Cardiac fibroblast (primary cell): ENCODE measurements around the gene SUPT5H.

Experiments used
- DNase-seq, 2 donors: peaks; one replicate each; pipeline versions ENCODE4 v3.0.0 to v3.0.0-alpha.2; 2010; ENCODE audit warnings: low read depth in 2 of 2
- H3K4me3 ChIP-seq, 2 donors: replicated peaks in 1 of 2; 1 replicate in 1 of 2; 2 replicates in 1 of 2; pipeline ENCODE4 v1.5.1; 2011; ENCODE audit warnings: low read depth in 2 of 2, low read length in 2 of 2, mild to moderate bottlenecking in 2 of 2, moderate library complexity in 1 of 2
- TF ChIP-seq, protein P1 (sequence below): IDR thresholded peaks from one replicate; pipeline ENCODE4 v1.5.1; 2011; ENCODE audit warnings: low read depth, mild to moderate bottlenecking, low read length, inconsistent platforms

SUPT5H gene

DNA sequence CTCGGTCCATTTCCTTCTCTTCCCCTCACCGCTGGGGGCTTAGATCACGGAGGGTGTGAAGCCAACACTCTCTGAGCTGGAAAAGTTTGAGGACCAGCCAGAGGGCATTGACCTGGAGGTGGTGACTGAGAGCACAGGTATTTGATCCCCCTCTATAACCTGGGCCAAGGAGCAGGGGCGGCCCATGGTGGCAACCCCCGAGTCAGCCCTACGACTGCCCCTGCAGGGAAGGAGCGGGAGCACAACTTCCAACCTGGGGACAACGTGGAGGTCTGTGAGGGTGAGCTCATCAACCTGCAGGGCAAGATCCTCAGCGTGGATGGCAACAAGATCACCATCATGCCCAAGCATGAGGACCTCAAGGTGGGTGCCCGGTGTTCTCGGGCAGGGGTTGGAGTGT, 23.7 kb downstream of the SUPT5H start:
- H3K4me3 ChIP-seq: no peak overlapping the region
- TF ChIP-seq, protein P1, sequence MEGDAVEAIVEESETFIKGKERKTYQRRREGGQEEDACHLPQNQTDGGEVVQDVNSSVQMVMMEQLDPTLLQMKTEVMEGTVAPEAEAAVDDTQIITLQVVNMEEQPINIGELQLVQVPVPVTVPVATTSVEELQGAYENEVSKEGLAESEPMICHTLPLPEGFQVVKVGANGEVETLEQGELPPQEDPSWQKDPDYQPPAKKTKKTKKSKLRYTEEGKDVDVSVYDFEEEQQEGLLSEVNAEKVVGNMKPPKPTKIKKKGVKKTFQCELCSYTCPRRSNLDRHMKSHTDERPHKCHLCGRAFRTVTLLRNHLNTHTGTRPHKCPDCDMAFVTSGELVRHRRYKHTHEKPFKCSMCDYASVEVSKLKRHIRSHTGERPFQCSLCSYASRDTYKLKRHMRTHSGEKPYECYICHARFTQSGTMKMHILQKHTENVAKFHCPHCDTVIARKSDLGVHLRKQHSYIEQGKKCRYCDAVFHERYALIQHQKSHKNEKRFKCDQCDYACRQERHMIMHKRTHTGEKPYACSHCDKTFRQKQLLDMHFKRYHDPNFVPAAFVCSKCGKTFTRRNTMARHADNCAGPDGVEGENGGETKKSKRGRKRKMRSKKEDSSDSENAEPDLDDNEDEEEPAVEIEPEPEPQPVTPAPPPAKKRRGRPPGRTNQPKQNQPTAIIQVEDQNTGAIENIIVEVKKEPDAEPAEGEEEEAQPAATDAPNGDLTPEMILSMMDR: no peak
- DNase-seq: no peak

DNA sequence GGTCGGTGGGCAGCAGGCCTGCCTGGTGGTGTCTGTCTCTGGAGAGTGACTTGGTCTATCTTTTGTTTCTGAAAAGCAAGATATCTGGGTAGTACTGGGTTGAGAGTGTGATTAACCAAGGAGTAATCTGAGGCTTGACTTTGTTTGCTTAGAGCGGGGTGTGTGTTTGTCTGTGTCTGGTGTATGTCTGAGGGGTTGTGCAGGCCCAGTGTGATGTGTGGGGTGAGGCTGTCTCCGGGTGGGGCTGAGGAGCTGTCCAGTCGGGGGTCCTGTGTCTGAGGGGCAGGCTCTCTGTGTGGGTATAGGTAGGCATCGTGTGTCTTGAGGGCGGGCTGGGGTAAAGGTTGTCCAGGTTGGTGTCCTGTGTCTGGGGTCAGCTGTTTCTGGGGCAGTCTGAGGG, 24.2 kb downstream of the SUPT5H start:
- TF ChIP-seq, protein P1: no peak
- no peak for DNase-seq
- H3K4me3 ChIP-seq: no peak overlapping the region

DNA sequence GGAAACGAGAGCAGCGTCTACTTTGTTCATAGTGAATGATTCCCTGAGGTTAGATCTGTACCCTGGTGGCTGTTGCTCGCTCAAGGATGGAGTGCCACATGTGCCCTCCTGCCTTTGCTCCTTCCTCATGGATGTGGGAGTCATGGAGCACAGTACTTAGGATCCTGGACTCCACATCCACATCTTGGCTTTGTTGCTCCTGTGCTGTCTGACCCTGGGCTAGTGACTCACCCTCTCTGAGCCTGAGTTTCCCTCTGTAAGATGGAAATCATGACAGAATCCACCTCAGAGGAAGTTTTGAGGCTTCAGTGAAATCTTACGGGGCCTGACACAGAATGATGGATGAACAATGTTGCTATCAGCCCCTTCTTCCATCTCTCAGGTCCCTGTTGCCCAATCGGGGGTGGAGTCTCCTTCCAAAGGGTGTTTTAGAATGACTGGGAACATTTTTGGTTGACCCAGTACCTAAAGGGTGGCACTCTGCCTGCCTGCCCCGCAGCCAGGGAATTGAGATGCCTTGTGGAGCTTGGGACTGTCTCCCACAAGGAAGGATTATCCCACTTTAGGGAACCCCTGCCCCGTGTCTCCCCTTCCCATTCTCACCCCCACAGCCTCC, 25.4 kb downstream of the SUPT5H start:
- peak in 1 of 2 donors; percentile 11 for DNase-seq
- TF ChIP-seq, protein P1: no peak
- H3K4me3 ChIP-seq: no peak overlapping the region

DNA sequence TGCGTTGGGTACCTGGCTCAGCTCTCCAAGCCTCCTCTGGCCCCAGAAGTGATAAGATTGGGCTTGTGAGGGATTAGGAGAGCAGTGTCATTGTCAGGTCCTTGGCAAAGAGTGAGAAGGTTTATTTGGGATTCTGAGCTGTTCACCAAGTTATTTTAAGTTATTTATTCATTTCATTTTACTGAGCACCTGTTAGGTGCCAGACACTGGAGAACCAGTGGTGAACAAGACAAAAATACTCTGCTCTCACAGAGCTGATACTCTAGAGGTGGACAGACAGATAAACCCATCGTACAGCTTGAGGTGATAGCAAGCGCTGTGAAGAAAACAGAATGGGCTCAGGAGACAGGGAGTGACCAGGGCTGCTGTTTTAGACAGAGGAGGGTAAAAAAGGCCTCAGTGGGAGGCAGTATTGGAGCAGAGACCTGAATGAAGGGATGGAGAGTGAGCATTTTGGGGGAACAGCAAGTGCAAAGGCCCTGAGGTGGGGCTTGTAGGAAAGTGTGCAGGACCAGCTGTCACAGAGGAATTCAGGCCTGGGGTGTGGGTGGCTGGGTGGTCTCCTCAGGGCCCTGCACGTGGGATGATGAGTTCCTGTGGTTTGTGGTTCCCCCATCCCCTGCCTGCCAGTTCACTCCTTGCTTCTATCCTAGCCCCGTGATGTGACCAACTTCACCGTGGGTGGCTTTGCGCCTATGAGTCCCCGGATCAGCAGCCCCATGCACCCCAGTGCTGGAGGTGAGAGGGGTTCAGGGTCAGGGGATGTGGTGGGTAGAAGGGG, 26.6 kb downstream of the SUPT5H start:
- no peak overlapping the region for H3K4me3 ChIP-seq
- TF ChIP-seq, protein P1: no peak
- DNase-seq: no peak

DNA sequence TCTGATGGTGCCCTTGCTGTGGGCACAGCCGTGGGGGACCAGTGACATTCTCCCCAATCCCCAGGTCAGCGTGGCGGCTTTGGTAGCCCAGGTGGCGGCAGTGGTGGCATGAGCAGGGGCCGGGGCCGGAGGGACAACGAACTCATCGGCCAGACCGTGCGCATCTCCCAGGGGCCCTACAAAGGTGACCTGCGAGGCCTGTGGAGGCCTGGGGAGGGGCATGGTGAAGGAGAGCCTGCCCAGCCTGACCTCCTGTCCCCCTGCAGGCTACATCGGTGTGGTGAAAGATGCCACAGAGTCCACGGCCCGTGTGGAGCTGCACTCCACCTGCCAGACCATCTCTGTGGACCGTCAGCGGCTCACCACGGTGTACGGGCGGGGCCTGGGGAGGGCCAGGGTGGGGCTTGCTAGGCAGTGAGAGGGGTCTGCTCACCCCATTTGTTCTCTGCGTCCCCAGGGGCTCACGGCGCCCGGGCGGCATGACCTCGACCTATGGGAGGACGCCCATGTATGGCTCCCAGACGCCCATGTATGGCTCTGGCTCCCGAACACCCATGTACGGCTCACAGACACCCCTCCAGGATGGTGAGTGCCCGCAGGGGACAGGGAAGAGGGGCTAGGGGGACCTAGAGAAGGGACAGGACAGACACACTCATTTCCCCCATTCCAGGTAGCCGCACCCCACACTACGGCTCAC, 27.5 kb downstream of the SUPT5H start:
- no peak overlapping the region for H3K4me3 ChIP-seq
- DNase-seq: no peak
- TF ChIP-seq, protein P1: no peak

DNA sequence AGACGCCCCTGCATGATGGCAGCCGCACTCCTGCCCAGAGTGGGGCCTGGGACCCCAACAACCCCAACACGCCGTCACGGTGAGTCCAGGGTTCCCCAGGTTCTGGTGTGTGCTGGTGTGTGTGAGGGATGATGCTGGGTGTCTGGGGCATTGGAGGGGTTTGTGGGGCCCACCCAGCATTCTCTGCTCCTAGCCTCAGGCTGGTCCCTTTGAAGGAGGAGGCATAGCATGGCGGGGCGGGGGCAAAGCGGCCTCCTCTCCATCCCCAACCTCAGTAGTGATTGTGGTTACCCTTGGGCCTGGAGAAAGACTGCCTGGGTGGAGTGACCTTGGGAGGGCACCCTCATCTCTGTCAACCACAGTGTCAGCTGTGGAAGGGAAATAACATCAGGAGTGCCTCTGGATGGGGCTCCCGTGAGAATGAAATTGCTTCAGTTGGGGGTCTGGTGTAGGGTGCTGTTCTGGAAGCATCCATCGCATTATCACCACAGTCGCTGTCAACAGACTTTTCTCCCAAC, 28.1 kb downstream of the SUPT5H start:
- no peak for DNase-seq
- TF ChIP-seq, protein P1: no peak
- no peak overlapping the region for H3K4me3 ChIP-seq
